Stimulated activated CD8-positive, alpha-beta memory T cell treated with anti-CD3 and anti-CD28 coated beads, Interleukin-15, amount 100 ng/mL, for 4 hours (primary cell): ENCODE data around the gene B9D1.

Source experiments
- DNase-seq, 2 donors: peaks; one replicate each; pipeline ENCODE4 v3.0.0-alpha.2; 2020; ENCODE audit warnings: low read depth in 2 of 2

Gene B9D1

DNA sequence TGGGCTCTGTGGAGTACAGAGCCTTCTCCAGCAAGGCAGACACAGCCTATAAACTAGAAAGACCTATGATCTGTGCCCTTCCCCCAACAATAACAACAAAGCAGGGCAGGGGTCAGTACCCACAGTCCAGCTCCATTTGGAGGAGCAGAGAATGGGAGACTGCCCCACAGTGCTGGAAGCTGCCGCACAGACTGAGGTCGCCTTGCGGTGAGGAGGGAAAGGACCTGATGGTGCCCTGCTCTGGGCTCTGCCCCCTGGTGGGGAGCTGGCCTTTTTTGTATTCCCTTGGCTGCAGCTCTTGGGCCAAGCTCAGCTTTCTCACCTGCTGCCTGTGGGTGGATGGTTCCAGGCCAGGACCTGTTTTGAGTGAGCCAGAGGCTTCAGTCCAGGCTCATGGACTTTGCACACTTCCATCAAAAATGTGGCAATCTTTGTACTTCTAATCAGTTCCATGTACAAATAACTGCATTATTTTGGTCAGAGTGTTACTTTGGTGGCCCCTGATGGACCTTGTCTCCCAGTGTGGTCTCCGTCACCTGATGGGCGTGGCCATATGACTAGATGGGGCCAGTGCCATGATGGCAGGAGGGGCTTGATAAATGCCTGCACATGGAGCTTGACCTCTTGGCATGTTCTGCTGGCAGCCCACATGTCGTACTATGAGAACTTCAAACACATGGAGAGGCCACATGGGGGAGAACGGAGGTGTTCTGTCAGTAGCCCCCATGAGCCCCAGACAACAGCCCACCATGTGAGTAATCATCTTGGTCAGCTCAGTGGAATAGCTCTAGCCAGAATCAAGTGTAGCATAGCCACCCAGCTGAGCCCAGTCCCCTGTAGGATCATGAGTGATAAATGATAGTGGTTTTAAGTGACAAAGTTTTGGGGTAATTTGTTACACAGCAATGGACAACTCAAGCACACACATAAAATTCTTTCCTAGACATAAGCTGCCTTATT, 24.2 kb downstream of the B9D1 start:
- peak in 1 of 2 donors; percentile 31 for DNase-seq

DNA sequence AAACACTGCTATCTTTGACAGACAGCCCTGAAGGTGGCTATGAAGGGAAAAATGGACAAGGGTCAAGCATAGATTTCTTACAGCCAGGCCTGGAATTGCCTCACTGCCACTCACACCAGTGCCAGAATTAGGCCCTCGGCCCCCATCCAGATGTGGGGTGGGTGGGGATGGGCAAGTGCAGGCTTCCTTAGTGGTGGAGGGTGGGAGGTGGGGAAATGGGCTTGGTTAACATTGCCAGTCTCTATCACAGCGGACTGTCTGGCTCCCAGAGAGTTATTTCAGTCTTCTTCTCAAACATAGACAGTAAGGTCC, 24.9 kb downstream of the B9D1 start:
- no peak for DNase-seq

GRCh38 chr17:19336938-19337711, 25.4 kb downstream of the B9D1 start:
- DNase-seq, result no peak

DNA sequence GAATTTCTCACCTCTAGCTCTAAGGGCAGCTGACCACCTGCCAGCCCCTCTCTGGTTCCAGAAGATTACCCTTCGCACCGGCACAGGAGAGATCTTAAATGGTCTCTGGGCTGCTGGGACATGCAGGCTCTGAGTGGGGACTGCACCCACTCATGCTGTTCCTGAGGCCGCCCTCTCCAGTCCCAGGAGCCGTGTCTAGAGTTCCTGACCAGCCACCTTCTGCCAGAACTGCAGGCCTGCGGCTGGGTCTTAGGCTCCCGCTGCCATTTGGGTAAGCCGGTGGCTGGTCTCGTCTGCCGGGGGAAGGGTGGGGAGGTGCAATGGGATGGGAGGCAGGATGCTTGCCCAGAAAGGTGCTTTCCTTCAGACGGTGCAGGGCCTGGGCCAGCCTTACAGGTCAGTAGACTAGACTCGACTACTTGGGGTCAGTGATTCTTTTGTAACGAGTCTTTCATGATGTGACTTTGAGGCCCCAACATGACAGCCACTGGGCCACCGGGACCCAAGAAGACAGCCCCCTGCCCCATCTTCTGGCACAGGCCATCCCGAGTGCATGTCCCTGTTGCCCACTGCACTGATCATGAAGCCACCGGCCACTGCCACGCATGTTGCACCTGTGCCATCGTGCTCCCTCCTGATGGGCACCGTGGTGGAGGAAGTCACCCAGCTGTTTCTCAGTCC, 26.4 kb downstream of the B9D1 start:
- no peak for DNase-seq

- DNase-seq, result no peak
These were observed 28.2 kb downstream of the B9D1 start for GRCh38 chr17:19334331-19334730.

GRCh38 chr17:19333736-19334290, 28.7 kb downstream of the B9D1 start:
- DNase-seq, result no peak

GRCh38 chr17:19333132-19333440, 29.4 kb downstream of the B9D1 start:
- DNase-seq, result no peak

GRCh38 chr17:19332371-19333131, 30.0 kb downstream of the B9D1 start:
- no peak for DNase-seq

DNA sequence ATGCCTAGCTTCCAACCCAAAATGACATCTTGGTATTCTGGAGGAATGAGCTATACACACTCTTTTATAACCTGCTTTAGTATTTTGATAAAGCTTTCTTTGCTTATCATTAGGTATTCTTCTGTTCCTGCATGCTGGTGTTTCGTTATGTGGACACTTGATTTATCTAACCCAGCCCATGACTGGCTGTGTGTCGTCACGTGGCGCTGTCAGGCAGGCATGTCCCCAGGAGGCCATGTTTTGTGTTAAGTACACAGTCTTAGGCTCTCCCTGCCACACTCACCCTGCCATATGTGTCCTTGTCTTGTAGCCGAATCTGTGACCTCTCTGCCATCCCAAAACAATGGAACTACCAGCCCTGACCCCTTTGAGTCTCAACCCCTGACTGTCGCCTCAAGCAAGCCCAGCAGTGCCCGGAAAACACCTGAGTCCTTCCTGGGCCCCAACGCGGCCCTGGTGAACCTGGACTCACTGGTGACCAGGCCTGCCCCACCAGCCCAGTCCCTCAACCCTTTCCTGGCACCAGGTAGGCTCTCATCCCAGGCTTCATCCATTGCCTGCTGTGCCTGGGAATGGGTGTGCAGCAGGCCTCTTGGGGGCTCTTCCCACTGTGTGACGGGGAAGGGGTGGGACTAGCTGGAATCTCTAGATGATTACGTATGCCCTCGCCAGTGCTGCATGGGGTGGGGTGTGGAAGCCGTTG, 30.8 kb downstream of the B9D1 start:
- DNase-seq, result no peak

DNA sequence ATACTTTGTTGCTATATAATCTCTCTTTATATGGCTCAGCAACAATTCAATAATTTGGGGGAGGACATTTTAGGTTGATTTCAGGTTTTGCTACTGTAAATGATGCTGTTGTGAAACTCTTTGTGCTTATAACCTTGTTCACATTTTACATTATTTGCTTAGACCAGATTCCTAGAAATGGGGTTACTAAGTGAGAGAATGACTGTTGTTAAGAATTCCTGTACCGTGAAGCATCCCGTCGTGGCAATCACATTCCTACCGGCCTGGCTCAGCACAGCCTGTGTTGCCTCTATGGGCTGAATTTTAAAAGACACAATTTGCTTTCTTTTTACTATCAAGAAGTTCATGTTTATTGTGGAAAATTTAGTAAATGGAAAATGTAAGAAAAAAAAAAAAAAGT, 31.4 kb downstream of the B9D1 start:
- DNase-seq, result no peak

DNA sequence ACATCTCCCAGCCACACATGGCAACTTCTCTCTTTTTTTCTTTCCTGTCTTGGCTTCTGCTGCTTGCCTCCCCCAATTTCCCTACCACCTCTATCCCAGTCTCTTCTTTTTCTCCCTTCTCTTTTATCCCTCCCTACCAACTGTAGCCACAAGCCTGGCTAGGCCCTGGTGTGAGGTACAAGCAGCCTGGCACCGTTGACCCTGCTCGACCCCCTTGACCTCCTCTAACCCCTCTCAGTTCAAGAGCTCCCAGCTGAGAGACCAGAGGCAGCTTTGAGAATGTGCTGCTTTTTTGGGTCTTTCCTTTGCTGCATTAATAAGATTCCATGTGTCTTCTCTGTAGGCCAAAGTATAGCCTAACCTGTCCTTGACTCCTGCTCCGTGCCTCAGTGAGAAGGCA, 32.3 kb downstream of the B9D1 start:
- DNase-seq, result no peak

- no peak for DNase-seq
These were observed 32.7 kb downstream of the B9D1 start for GRCh38 chr17:19329839-19330238.

GRCh38 chr17:19329136-19329535, 33.4 kb downstream of the B9D1 start:
- DNase-seq, result no peak

DNA sequence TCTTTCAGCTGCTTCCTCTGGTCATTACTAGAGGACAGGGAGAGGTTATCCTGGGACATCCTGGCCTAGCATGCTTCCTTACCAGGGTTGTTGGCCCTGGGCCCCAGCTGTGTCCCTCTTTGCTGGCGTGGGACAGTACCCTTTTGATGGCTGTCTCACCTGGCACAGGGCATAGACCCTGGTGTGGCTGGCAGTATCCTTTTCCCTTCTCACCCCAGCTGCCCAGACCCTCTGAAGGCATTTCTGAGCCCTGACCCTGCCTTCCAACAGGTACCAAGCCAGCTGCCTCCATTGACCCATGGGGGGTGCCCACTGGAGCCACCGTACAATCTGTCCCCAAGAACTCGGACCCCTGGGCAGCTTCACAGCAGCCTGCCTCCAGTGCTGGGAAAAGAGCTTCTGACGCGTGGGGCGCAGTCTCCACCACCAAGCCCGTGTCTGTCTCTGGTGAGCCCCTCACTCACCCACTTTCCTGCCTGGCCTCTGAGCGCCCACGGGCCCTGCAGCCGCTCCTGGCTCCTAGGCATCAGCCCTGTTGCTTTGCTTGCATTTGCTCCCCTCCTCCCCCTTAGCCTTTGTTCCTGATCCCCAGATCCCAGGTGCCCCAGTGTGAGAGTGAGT, 34.0 kb downstream of the B9D1 start:
- no peak for DNase-seq

DNA sequence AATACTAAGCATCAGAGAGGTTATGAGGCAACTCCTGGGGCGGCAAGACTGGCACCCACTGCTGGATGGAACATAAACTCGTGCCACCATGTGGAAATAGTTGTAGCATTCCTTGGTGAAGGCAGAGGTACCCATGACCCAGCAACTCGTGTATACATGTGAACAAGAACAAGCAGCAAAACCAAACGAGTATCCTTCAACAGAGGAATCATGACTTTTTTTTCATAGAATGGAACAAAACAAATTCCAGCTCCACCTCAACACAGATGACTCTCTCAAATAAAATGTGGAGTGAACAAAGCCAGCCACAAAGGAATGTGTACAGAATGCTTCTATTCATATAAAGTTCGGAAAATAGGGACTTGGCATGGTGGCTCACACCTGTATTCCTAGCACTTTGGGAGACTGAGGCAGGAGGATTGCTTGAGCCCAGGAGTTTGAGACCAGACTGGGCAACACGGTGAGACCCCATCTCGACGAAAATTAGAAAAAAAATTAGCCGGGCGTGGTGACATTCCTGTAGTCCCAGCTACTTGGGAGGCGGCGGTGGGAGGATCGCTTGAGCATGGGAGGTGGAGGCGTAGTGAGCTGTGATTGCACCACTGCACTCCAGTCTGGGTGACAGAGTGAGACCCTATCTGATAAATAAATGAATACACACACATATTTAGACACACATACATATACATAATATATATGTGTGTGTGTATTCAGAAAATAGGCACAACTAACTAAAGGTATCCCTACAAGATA, 35.3 kb downstream of the B9D1 start:
- DNase-seq, result no peak

DNA sequence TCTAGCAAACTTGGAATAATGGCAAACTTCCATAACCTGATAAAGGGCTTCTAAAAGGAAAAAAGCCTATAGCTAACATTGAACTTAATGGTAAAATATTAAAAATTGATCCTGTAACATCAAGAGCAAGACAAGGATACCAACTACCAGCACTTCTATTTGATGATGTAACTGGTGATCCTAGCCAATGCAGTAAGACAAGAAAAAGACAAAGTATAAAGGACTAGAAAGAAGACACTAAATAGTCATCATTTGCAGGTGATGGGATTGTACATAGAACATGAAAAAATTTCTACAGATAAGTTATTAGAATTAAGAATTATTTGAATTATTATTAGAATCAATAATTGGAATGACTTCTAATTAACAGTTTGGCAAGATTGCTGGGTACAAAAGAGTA, 37.0 kb downstream of the B9D1 start:
- no peak for DNase-seq

DNA sequence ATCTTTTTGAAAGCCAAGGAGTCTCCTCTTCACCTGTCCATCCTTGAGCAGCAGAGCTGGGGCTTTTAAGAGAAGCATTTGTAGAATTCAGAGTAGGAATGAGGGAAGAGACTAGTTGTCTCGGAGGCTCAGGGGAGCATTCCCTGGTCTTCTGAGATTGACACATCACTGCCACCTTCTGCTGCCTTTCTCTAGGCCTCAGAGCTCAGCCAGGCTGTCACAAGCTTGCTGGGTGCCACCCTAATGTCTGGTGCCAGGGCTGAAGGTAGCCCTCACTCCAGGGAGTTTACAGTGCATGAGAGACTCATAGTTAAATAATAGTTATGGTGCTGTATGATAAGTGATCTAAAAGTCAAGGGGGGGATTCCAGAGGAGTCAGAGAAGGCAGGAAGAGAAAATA, 39.7 kb downstream of the B9D1 start:
- no peak for DNase-seq

GRCh38 chr17:19322129-19322505, 40.4 kb downstream of the B9D1 start:
- no peak for DNase-seq

DNA sequence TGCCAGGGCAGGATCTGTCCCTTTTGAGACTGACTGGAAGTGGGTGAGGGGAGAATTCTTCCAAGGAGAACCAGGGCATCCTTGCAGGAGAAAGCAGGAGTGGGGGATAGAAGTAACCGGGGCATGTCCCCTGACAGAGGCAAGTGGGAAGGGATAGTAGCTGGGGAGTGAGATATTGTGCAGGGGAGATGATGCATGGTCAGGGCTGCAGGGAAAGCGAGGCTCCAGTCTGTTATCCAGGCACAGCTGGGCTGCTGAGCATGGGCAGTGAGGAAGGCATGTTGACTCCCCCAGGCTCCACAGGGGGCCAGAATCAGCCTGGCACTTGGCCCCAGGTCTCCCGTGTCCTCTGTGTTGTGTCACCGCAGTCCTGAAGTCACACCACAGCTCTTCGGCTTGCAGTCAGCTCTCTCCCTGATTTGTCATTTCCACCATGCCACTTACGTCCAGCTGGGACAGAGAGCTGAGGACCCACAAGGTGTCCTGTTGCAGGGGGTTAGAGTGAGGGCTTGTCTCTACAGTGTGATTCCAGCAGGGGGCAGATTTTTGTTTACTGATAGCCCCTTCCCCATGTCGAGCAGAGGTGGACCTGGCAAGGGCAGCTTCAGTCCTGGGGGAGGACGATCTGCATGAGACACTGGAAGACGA, 40.9 kb downstream of the B9D1 start:
- no peak for DNase-seq
